Vagina (tissue), 2 donors: ENCODE measurements around the gene NDUFA7. TPM values are rescaled to one million over a fixed set of nuclear protein-coding genes. Genes with fewer than 3 reads are reported as not detected.
"Not testable (repeated sequence)": the region's sequence is repeated elsewhere in the genome, so short reads cannot be mapped to it uniquely, and the experiment has no call there.

Experiments
- DNase-seq, 2 donors: peaks; one replicate each; pipeline ENCODE4 v3.0.0-alpha.2; 2017; ENCODE audit errors: extremely low spot score in 2 of 2
- H3K27ac ChIP-seq: fragments of 200-600 bp; sonication (generic); one replicate; pipeline ENCODE4 v1.5.1; 2019
- H3K27me3 ChIP-seq: fragments of 200-600 bp; sonication (generic); one replicate; pipeline ENCODE4 v1.5.1; 2019
- H3K36me3 ChIP-seq, 2 donors: fragments of 200-600 bp; sonication (generic); one replicate each; pipeline ENCODE4 v1.5.1; 2017 to 2019
- H3K4me1 ChIP-seq: fragments of 200-600 bp; sonication (generic); one replicate; pipeline ENCODE4 v1.5.1; 2019
- H3K4me3 ChIP-seq, 2 donors: fragments of 200-600 bp; sonication (generic); 1 replicate in 1 of 2; 2 replicates in 1 of 2; pipeline ENCODE4 v1.5.1; 2016 to 2019
- H3K9me3 ChIP-seq: fragments of 200-600 bp; sonication (generic); one replicate; pipeline ENCODE4 v1.5.1; 2019
- CTCF ChIP-seq, 3 experiments: fragments of 450-650 bp in 2 of 3; fragments of 200-600 bp in 1 of 3; sonication (generic) in 1 of 3; IDR thresholded peaks; one replicate each; pipeline ENCODE4 v1.5.1; 2017 to 2019; ENCODE audit warnings: antibody characterized with exemption in 3 of 3, mild to moderate bottlenecking in 2 of 3, moderate library complexity in 2 of 3
- POLR2A ChIP-seq, 2 donors: fragments of 450-650 bp; IDR thresholded peaks; one replicate each; pipeline ENCODE4 v1.6.1; 2017; ENCODE audit warnings: antibody characterized with exemption in 2 of 2, mild to moderate bottlenecking in 2 of 2, moderate library complexity in 2 of 2
- POLR2AphosphoS5 ChIP-seq, 2 donors: sonication (generic); formaldehyde crosslinking; IDR thresholded peaks; one replicate each; pipeline ENCODE4 v1.9.0; 2017; ENCODE audit warnings: antibody characterized with exemption in 2 of 2, mild to moderate bottlenecking in 2 of 2, low read depth in 1 of 2; ENCODE audit not compliant: insufficient read depth in 1 of 2
- intact Hi-C: fragments of 100-400 bp; cut with DNase I; formaldehyde crosslinking; loops from one replicate; pipeline ENCODE4 v1.15.1; 2023
- total RNA-seq: library from RNA; depleted of rRNA; stranded (reverse); fragments of >200 nt; gene quantifications from one replicate; pipeline ENCODE4 v1.2.3, GENCODE V29; 2016

Gene NDUFA7
- total RNA-seq, 1 donor from 2014 or later, result 24.6 TPM

- TF ChIP-seq CTCF (IDR thresholded peaks at IDR 0.05) (no peak), POLR2A (IDR thresholded peaks at IDR 0.05) (no peak), POLR2AphosphoS5 (IDR thresholded peaks at IDR 0.05; ENCODE audit: insufficient read depth in 1 of 2, low read depth in 1 of 2) (no peak)
- Histone ChIP-seq H3K4me1 (peaks cover 37% of the 10 kb centered on the region), H3K27me3 (no peaks in the 10 kb centered on the region), H3K36me3 (peaks cover 0 to 15% of the 10 kb centered on the region in 2 donors), H3K9me3 (no peaks in the 10 kb centered on the region), H3K27ac (peak overlapping the region; percentile 95), H3K4me3 (peak overlapping the region; percentile 83 to 98)
- intact Hi-C loops, result no loop called here
- DNase-seq, result no peak
These were observed 1.4 kb upstream of the NDUFA7 start for GRCh38 chr19:8322638-8322997.

GRCh38 chr19:8321986-8322637 is 937 bp upstream of the NDUFA7 start:
- Histone ChIP-seq H3K4me3 (peak overlapping the region; percentile 83 to 98), H3K9me3 (no peaks in the 10 kb centered on the region), H3K36me3 (peaks cover 0 to 15% of the 10 kb centered on the region in 2 donors), H3K27ac (peak overlapping the region; percentile 95), H3K27me3 (no peaks in the 10 kb centered on the region), H3K4me1 (peaks cover 37% of the 10 kb centered on the region)
- TF ChIP-seq POLR2A (IDR thresholded peaks at IDR 0.05) (no peak), CTCF (IDR thresholded peaks at IDR 0.05) (no peak), POLR2AphosphoS5 (IDR thresholded peaks at IDR 0.05; ENCODE audit: insufficient read depth in 1 of 2, low read depth in 1 of 2) (no peak)
- DNase-seq, result no peak
- intact Hi-C loops, result no loop called here

- Histone ChIP-seq H3K36me3 (peaks cover 0 to 17% of the 10 kb centered on the region in 2 donors), H3K9me3 (no peaks in the 10 kb centered on the region), H3K27me3 (no peaks in the 10 kb centered on the region), H3K4me1 (peaks cover 37% of the 10 kb centered on the region), H3K27ac (peak overlapping the region; percentile 95), H3K4me3 (peak overlapping the region; percentile 83 to 98)
- TF ChIP-seq POLR2A (IDR thresholded peaks at IDR 0.05) (no peak), CTCF (IDR thresholded peaks at IDR 0.05) (no peak), POLR2AphosphoS5 (IDR thresholded peaks at IDR 0.05; ENCODE audit: insufficient read depth in 1 of 2, low read depth in 1 of 2) (no peak)
- intact Hi-C loops, result no loop called here
- DNase-seq, result no peak
These were observed 560 bp downstream of the NDUFA7 start for GRCh38 chr19:8320564-8321066.

GRCh38 chr19:8319807-8320520 is 1.2 kb downstream of the NDUFA7 start:
- peak overlapping the region; percentile 83 to 98 for H3K4me3 ChIP-seq

GRCh38 chr19:8318835-8319234 is 2.3 kb downstream of the NDUFA7 start:
- DNase-seq, H3K9me3 ChIP-seq, intact Hi-C loops, H3K4me3 ChIP-seq, H3K27me3 ChIP-seq, H3K27ac ChIP-seq: not testable (repeated sequence)
- H3K36me3 ChIP-seq, result peaks cover 0 to 35% of the 10 kb centered on the region in 2 donors
- H3K4me1 ChIP-seq, result peaks cover 33% of the 10 kb centered on the region

More at GRCh38 chr19:8319807-8320520, 1.2 kb downstream of the NDUFA7 start:
- intact Hi-C loops, result no loop called here
- H3K4me1 ChIP-seq, result peaks cover 37% of the 10 kb centered on the region
- no peaks in the 10 kb centered on the region for H3K9me3 ChIP-seq
- peaks cover 0 to 23% of the 10 kb centered on the region in 2 donors for H3K36me3 ChIP-seq
- TF ChIP-seq CTCF (IDR thresholded peaks at IDR 0.05), result no peak
- no peak for TF ChIP-seq POLR2AphosphoS5 (IDR thresholded peaks at IDR 0.05; ENCODE audit: insufficient read depth in 1 of 2, low read depth in 1 of 2)
- no peak for TF ChIP-seq POLR2A (IDR thresholded peaks at IDR 0.05)
- no peak for DNase-seq
- peak overlapping the region; percentile 95 for H3K27ac ChIP-seq
- H3K27me3 ChIP-seq, result no peaks in the 10 kb centered on the region
